ENCODE data around the gene ANKRD44. TPM values are rescaled to one million over a fixed set of nuclear protein-coding genes. Genes with fewer than 3 reads are reported as not detected.

ANKRD44 gene
- total RNA-seq, 1 experiment from 2014 or later, result 0.68 TPM

DNA sequence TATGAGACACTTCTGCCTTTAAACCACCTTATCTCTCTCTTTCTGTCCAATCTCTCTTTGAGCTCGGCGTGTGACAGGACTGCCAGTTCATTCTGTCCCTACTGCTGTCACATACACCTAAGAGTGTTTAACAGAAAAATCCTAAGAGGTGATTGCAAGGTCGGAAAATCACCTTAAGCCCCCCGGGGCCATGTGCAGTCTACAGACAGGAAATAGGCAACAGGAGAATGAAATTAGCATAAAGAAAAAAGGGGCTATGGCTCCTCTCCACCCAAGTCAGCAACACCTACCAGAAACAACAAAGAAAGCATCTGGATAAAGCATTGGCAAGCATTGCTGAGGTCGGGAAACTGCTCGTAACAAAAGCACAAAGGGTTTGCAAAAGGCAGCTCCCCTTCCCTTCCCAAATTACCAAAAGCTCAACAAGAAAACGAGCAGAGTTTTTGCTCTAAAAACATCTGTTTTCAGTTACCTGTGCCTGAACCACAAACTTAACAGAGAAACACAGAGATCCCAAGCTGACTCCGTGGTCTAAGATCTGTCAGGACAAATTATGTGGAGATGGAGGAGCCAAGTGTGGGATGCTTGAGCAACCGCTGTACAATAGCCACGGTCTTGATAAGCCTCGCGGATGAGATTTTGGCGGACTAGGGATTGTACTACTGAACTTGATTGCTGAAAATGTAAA lies 30.4 kb downstream of the ANKRD44 start:
- ATAC-seq (0 out of 2 replicates have a peak, but pooled peaks have one; percentile 32), DNase-seq (ENCODE audit: low spot score) (no peak)
- TF ChIP-seq, protein P1, sequence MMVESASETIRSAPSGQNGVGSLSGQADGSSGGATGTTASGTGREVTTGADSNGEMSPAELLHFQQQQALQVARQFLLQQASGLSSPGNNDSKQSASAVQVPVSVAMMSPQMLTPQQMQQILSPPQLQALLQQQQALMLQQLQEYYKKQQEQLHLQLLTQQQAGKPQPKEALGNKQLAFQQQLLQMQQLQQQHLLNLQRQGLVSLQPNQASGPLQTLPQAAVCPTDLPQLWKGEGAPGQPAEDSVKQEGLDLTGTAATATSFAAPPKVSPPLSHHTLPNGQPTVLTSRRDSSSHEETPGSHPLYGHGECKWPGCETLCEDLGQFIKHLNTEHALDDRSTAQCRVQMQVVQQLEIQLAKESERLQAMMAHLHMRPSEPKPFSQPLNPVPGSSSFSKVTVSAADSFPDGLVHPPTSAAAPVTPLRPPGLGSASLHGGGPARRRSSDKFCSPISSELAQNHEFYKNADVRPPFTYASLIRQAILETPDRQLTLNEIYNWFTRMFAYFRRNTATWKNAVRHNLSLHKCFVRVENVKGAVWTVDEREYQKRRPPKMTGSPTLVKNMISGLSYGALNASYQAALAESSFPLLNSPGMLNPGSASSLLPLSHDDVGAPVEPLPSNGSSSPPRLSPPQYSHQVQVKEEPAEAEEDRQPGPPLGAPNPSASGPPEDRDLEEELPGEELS (CRISPR knock-in tag; IDR thresholded peaks at IDR 0.05), result no peak
- TF ChIP-seq EMX1 (CRISPR knock-in tag; IDR thresholded peaks at IDR 0.05) (no peak), ZNF423 (CRISPR knock-in tag; IDR thresholded peaks at IDR 0.05) (no peak), RORB (CRISPR knock-in tag; IDR thresholded peaks at IDR 0.05) (no peak), ZBTB21 (CRISPR knock-in tag; IDR thresholded peaks at IDR 0.05; ENCODE audit: borderline replicate concordance) (no peak), OVOL2 (CRISPR knock-in tag; IDR thresholded peaks at IDR 0.05; ENCODE audit: borderline replicate concordance) (no peak), PRRX2 (CRISPR knock-in tag; IDR thresholded peaks at IDR 0.05) (no peak), CBFB (CRISPR knock-in tag; IDR thresholded peaks at IDR 0.05; ENCODE audit: low read depth) (no peak), TCF7 (CRISPR knock-in tag; IDR thresholded peaks at IDR 0.05; ENCODE audit: low read depth) (no peak), JUN (CRISPR knock-in tag; IDR thresholded peaks at IDR 0.05) (no peak)
- TF ChIP-seq, protein P2, sequence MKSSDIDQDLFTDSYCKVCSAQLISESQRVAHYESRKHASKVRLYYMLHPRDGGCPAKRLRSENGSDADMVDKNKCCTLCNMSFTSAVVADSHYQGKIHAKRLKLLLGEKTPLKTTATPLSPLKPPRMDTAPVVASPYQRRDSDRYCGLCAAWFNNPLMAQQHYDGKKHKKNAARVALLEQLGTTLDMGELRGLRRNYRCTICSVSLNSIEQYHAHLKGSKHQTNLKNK (CRISPR knock-in tag; IDR thresholded peaks at IDR 0.05), result no peak
- TF ChIP-seq, protein P3, sequence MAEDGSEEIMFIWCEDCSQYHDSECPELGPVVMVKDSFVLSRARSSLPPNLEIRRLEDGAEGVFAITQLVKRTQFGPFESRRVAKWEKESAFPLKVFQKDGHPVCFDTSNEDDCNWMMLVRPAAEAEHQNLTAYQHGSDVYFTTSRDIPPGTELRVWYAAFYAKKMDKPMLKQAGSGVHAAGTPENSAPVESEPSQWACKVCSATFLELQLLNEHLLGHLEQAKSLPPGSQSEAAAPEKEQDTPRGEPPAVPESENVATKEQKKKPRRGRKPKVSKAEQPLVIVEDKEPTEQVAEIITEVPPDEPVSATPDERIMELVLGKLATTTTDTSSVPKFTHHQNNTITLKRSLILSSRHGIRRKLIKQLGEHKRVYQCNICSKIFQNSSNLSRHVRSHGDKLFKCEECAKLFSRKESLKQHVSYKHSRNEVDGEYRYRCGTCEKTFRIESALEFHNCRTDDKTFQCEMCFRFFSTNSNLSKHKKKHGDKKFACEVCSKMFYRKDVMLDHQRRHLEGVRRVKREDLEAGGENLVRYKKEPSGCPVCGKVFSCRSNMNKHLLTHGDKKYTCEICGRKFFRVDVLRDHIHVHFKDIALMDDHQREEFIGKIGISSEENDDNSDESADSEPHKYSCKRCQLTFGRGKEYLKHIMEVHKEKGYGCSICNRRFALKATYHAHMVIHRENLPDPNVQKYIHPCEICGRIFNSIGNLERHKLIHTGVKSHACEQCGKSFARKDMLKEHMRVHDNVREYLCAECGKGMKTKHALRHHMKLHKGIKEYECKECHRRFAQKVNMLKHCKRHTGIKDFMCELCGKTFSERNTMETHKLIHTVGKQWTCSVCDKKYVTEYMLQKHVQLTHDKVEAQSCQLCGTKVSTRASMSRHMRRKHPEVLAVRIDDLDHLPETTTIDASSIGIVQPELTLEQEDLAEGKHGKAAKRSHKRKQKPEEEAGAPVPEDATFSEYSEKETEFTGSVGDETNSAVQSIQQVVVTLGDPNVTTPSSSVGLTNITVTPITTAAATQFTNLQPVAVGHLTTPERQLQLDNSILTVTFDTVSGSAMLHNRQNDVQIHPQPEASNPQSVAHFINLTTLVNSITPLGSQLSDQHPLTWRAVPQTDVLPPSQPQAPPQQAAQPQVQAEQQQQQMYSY (CRISPR knock-in tag; IDR thresholded peaks at IDR 0.05), result no peak
- TF ChIP-seq, protein P4, sequence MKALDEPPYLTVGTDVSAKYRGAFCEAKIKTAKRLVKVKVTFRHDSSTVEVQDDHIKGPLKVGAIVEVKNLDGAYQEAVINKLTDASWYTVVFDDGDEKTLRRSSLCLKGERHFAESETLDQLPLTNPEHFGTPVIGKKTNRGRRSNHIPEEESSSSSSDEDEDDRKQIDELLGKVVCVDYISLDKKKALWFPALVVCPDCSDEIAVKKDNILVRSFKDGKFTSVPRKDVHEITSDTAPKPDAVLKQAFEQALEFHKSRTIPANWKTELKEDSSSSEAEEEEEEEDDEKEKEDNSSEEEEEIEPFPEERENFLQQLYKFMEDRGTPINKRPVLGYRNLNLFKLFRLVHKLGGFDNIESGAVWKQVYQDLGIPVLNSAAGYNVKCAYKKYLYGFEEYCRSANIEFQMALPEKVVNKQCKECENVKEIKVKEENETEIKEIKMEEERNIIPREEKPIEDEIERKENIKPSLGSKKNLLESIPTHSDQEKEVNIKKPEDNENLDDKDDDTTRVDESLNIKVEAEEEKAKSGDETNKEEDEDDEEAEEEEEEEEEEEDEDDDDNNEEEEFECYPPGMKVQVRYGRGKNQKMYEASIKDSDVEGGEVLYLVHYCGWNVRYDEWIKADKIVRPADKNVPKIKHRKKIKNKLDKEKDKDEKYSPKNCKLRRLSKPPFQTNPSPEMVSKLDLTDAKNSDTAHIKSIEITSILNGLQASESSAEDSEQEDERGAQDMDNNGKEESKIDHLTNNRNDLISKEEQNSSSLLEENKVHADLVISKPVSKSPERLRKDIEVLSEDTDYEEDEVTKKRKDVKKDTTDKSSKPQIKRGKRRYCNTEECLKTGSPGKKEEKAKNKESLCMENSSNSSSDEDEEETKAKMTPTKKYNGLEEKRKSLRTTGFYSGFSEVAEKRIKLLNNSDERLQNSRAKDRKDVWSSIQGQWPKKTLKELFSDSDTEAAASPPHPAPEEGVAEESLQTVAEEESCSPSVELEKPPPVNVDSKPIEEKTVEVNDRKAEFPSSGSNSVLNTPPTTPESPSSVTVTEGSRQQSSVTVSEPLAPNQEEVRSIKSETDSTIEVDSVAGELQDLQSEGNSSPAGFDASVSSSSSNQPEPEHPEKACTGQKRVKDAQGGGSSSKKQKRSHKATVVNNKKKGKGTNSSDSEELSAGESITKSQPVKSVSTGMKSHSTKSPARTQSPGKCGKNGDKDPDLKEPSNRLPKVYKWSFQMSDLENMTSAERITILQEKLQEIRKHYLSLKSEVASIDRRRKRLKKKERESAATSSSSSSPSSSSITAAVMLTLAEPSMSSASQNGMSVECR (CRISPR knock-in tag; IDR thresholded peaks at IDR 0.05; ENCODE audit: borderline replicate concordance), result no peak
- TF ChIP-seq, protein P5, sequence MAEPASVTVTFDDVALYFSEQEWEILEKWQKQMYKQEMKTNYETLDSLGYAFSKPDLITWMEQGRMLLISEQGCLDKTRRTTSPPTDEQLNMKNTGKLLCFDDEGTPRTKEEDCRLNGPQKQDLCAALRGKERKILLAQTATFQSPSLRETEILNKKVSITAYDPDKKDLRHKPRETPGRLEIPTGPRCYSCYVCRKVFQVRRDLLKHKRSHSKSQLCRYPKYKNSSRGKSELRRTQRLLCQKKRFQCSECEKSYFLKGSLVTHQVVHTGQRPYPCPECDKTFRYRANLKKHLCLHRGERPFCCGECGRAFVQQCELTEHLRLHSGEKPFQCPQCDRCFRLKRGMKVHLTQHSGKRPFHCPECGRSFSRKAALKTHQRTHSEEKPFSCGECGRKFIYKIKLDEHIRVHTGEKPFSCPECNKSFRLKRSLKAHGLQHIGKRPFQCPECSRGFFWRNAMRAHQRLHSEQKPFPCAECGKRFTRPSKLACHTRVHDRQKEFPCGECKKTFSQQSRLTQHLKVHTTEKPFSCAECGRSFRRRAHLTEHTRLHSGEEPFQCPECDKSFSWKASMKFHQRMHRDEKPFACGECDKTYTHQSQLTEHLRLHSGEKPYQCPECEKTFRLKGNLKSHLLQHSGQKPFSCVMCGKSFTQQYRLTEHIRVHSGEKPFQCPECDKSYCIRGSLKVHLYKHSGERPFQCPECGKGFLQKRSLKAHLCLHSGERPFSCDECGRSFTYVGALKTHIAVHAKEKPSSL (CRISPR knock-in tag; conservative IDR thresholded peaks at IDR 0.05), result no peak
- TF ChIP-seq, protein P6, sequence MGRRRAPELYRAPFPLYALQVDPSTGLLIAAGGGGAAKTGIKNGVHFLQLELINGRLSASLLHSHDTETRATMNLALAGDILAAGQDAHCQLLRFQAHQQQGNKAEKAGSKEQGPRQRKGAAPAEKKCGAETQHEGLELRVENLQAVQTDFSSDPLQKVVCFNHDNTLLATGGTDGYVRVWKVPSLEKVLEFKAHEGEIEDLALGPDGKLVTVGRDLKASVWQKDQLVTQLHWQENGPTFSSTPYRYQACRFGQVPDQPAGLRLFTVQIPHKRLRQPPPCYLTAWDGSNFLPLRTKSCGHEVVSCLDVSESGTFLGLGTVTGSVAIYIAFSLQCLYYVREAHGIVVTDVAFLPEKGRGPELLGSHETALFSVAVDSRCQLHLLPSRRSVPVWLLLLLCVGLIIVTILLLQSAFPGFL (CRISPR knock-in tag; IDR thresholded peaks at IDR 0.05; ENCODE audit: borderline replicate concordance), result no peak
- TF ChIP-seq, protein P7, sequence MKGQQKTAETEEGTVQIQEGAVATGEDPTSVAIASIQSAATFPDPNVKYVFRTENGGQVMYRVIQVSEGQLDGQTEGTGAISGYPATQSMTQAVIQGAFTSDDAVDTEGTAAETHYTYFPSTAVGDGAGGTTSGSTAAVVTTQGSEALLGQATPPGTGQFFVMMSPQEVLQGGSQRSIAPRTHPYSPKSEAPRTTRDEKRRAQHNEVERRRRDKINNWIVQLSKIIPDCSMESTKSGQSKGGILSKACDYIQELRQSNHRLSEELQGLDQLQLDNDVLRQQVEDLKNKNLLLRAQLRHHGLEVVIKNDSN (CRISPR knock-in tag; IDR thresholded peaks at IDR 0.05), result no peak
- CTCF ChIA-PET, result interaction anchor here (0.5 kb wide), 1 partner anchor 322 kb away, joined by 3 read pairs; no protein-coding TSS in a partner anchor
- no peak overlapping the region for H3K4me3 Mint-ChIP-seq
- H3K4me1 Mint-ChIP-seq, result peaks cover 6% of the 10 kb centered on the region
- no peaks in the 10 kb centered on the region for H3K9me3 Mint-ChIP-seq
- no peaks in the 10 kb centered on the region for H3K27me3 Mint-ChIP-seq (ENCODE audit: low read depth)
- POLR2A ChIA-PET, result no interaction called here
- no peaks in the 10 kb centered on the region for H3K36me3 Mint-ChIP-seq
- H3K27ac Mint-ChIP-seq, result no peak overlapping the region
